ENCODE measurements around the gene GABRG3. TPM values are rescaled to one million over a fixed set of nuclear protein-coding genes. Genes with fewer than 3 reads are reported as not detected.

GABRG3 gene
- total RNA-seq, 1 donor from 2014 or later, result under 0.01 TPM

GRCh38 chr15:27057904-27058645, 87.1 kb downstream of the GABRG3 start:
- H3K9ac ChIP-seq (ENCODE audit: low read depth in 1 of 3, low read length in 3 of 3), result no peak overlapping the region
- no peak overlapping the region for H3K27ac ChIP-seq (ENCODE audit: low read depth, low read length)
- no peaks in the 10 kb centered on the region for H3K4me1 ChIP-seq (ENCODE audit: control insufficient read depth in 3 of 3, insufficient read depth in 3 of 3, low read length in 3 of 3)
- H3K27me3 ChIP-seq (ENCODE audit: control insufficient read depth in 3 of 3, insufficient read depth in 3 of 3, low read length in 3 of 3), result no peaks in the 10 kb centered on the region
- H3K4me3 ChIP-seq (ENCODE audit: low read length in 3 of 3), result no peak overlapping the region
- H3K9me3 ChIP-seq (ENCODE audit: control insufficient read depth in 3 of 3, low read length in 3 of 3), result no peaks in the 10 kb centered on the region
- H3K36me3 ChIP-seq (ENCODE audit: control insufficient read depth in 3 of 3, insufficient read depth in 3 of 3, low read length in 3 of 3), result no peaks in the 10 kb centered on the region

GRCh38 chr15:27058939-27059338, 88.0 kb downstream of the GABRG3 start:
- Histone ChIP-seq H3K9me3 (ENCODE audit: control insufficient read depth in 3 of 3, low read length in 3 of 3) (no peaks in the 10 kb centered on the region), H3K36me3 (ENCODE audit: control insufficient read depth in 3 of 3, insufficient read depth in 3 of 3, low read length in 3 of 3) (no peaks in the 10 kb centered on the region), H3K9ac (ENCODE audit: low read depth in 1 of 3, low read length in 3 of 3) (no peak overlapping the region), H3K4me1 (ENCODE audit: control insufficient read depth in 3 of 3, insufficient read depth in 3 of 3, low read length in 3 of 3) (no peaks in the 10 kb centered on the region), H3K27me3 (ENCODE audit: control insufficient read depth in 3 of 3, insufficient read depth in 3 of 3, low read length in 3 of 3) (no peaks in the 10 kb centered on the region), H3K4me3 (ENCODE audit: low read length in 3 of 3) (no peak overlapping the region), H3K27ac (ENCODE audit: low read depth, low read length) (no peak overlapping the region)

GRCh38 chr15:27059610-27060202, 88.7 kb downstream of the GABRG3 start:
- Histone ChIP-seq H3K4me1 (ENCODE audit: control insufficient read depth in 3 of 3, insufficient read depth in 3 of 3, low read length in 3 of 3) (no peaks in the 10 kb centered on the region), H3K4me3 (ENCODE audit: low read length in 3 of 3) (no peak overlapping the region), H3K9ac (ENCODE audit: low read depth in 1 of 3, low read length in 3 of 3) (no peak overlapping the region), H3K36me3 (ENCODE audit: control insufficient read depth in 3 of 3, insufficient read depth in 3 of 3, low read length in 3 of 3) (no peaks in the 10 kb centered on the region), H3K27me3 (ENCODE audit: control insufficient read depth in 3 of 3, insufficient read depth in 3 of 3, low read length in 3 of 3) (no peaks in the 10 kb centered on the region), H3K9me3 (ENCODE audit: control insufficient read depth in 3 of 3, low read length in 3 of 3) (no peaks in the 10 kb centered on the region), H3K27ac (ENCODE audit: low read depth, low read length) (no peak overlapping the region)

GRCh38 chr15:27061739-27062138, 90.8 kb downstream of the GABRG3 start:
- H3K9ac ChIP-seq (ENCODE audit: low read depth in 1 of 3, low read length in 3 of 3), result no peak overlapping the region
- no peak overlapping the region for H3K27ac ChIP-seq (ENCODE audit: low read depth, low read length)
- H3K4me3 ChIP-seq (ENCODE audit: low read length in 3 of 3), result no peak overlapping the region
- H3K9me3 ChIP-seq (ENCODE audit: control insufficient read depth in 3 of 3, low read length in 3 of 3), result no peaks in the 10 kb centered on the region
- H3K27me3 ChIP-seq (ENCODE audit: control insufficient read depth in 3 of 3, insufficient read depth in 3 of 3, low read length in 3 of 3), result no peaks in the 10 kb centered on the region
- no peaks in the 10 kb centered on the region for H3K4me1 ChIP-seq (ENCODE audit: control insufficient read depth in 3 of 3, insufficient read depth in 3 of 3, low read length in 3 of 3)
- no peaks in the 10 kb centered on the region for H3K36me3 ChIP-seq (ENCODE audit: control insufficient read depth in 3 of 3, insufficient read depth in 3 of 3, low read length in 3 of 3)

- Histone ChIP-seq H3K9ac (ENCODE audit: low read depth in 1 of 3, low read length in 3 of 3) (no peak overlapping the region), H3K4me3 (ENCODE audit: low read length in 3 of 3) (no peak overlapping the region), H3K27me3 (ENCODE audit: control insufficient read depth in 3 of 3, insufficient read depth in 3 of 3, low read length in 3 of 3) (no peaks in the 10 kb centered on the region), H3K36me3 (ENCODE audit: control insufficient read depth in 3 of 3, insufficient read depth in 3 of 3, low read length in 3 of 3) (no peaks in the 10 kb centered on the region), H3K4me1 (ENCODE audit: control insufficient read depth in 3 of 3, insufficient read depth in 3 of 3, low read length in 3 of 3) (no peaks in the 10 kb centered on the region), H3K9me3 (ENCODE audit: control insufficient read depth in 3 of 3, low read length in 3 of 3) (peaks cover 0 to 1% (median 0%) of the 10 kb centered on the region in 3 donors), H3K27ac (ENCODE audit: low read depth, low read length) (no peak overlapping the region)
These were observed 92.0 kb downstream of the GABRG3 start for GRCh38 chr15:27062951-27063350.

GRCh38 chr15:27064080-27064479, 93.1 kb downstream of the GABRG3 start:
- H3K9me3 ChIP-seq (ENCODE audit: control insufficient read depth in 3 of 3, low read length in 3 of 3), result peaks cover 2 to 11% (median 9%) of the 10 kb centered on the region in 3 donors
- no peaks in the 10 kb centered on the region for H3K36me3 ChIP-seq (ENCODE audit: control insufficient read depth in 3 of 3, insufficient read depth in 3 of 3, low read length in 3 of 3)
- H3K4me1 ChIP-seq (ENCODE audit: control insufficient read depth in 3 of 3, insufficient read depth in 3 of 3, low read length in 3 of 3), result no peaks in the 10 kb centered on the region
- H3K27ac ChIP-seq (ENCODE audit: low read depth, low read length), result no peak overlapping the region
- no peak overlapping the region for H3K4me3 ChIP-seq (ENCODE audit: low read length in 3 of 3)
- H3K27me3 ChIP-seq (ENCODE audit: control insufficient read depth in 3 of 3, insufficient read depth in 3 of 3, low read length in 3 of 3), result no peaks in the 10 kb centered on the region
- H3K9ac ChIP-seq (ENCODE audit: low read depth in 1 of 3, low read length in 3 of 3), result no peak overlapping the region

- Histone ChIP-seq H3K27ac (ENCODE audit: low read depth, low read length) (no peak overlapping the region), H3K36me3 (ENCODE audit: control insufficient read depth in 3 of 3, insufficient read depth in 3 of 3, low read length in 3 of 3) (no peaks in the 10 kb centered on the region), H3K27me3 (ENCODE audit: control insufficient read depth in 3 of 3, insufficient read depth in 3 of 3, low read length in 3 of 3) (no peaks in the 10 kb centered on the region), H3K4me3 (ENCODE audit: low read length in 3 of 3) (no peak overlapping the region), H3K4me1 (ENCODE audit: control insufficient read depth in 3 of 3, insufficient read depth in 3 of 3, low read length in 3 of 3) (no peaks in the 10 kb centered on the region), H3K9ac (ENCODE audit: low read depth in 1 of 3, low read length in 3 of 3) (no peak overlapping the region), H3K9me3 (ENCODE audit: control insufficient read depth in 3 of 3, low read length in 3 of 3) (peaks cover 2 to 11% (median 9%) of the 10 kb centered on the region in 3 donors)
These were observed 94.2 kb downstream of the GABRG3 start for GRCh38 chr15:27065151-27065550.

GRCh38 chr15:27065785-27066184, 94.8 kb downstream of the GABRG3 start:
- H3K4me1 ChIP-seq (ENCODE audit: control insufficient read depth in 3 of 3, insufficient read depth in 3 of 3, low read length in 3 of 3), result no peaks in the 10 kb centered on the region
- H3K27me3 ChIP-seq (ENCODE audit: control insufficient read depth in 3 of 3, insufficient read depth in 3 of 3, low read length in 3 of 3), result no peaks in the 10 kb centered on the region
- no peak overlapping the region for H3K9ac ChIP-seq (ENCODE audit: low read depth in 1 of 3, low read length in 3 of 3)
- H3K9me3 ChIP-seq (ENCODE audit: control insufficient read depth in 3 of 3, low read length in 3 of 3), result peaks cover 2 to 11% (median 9%) of the 10 kb centered on the region in 3 donors
- no peak overlapping the region for H3K27ac ChIP-seq (ENCODE audit: low read depth, low read length)
- no peaks in the 10 kb centered on the region for H3K36me3 ChIP-seq (ENCODE audit: control insufficient read depth in 3 of 3, insufficient read depth in 3 of 3, low read length in 3 of 3)
- no peak overlapping the region for H3K4me3 ChIP-seq (ENCODE audit: low read length in 3 of 3)

GRCh38 chr15:27066446-27066845, 95.5 kb downstream of the GABRG3 start:
- H3K4me1 ChIP-seq (ENCODE audit: control insufficient read depth in 3 of 3, insufficient read depth in 3 of 3, low read length in 3 of 3), result no peaks in the 10 kb centered on the region
- H3K27ac ChIP-seq (ENCODE audit: low read depth, low read length), result no peak overlapping the region
- peaks cover 5 to 11% (median 9%) of the 10 kb centered on the region in 3 donors for H3K9me3 ChIP-seq (ENCODE audit: control insufficient read depth in 3 of 3, low read length in 3 of 3)
- no peaks in the 10 kb centered on the region for H3K36me3 ChIP-seq (ENCODE audit: control insufficient read depth in 3 of 3, insufficient read depth in 3 of 3, low read length in 3 of 3)
- no peaks in the 10 kb centered on the region for H3K27me3 ChIP-seq (ENCODE audit: control insufficient read depth in 3 of 3, insufficient read depth in 3 of 3, low read length in 3 of 3)
- H3K4me3 ChIP-seq (ENCODE audit: low read length in 3 of 3), result no peak overlapping the region
- H3K9ac ChIP-seq (ENCODE audit: low read depth in 1 of 3, low read length in 3 of 3), result no peak overlapping the region

GRCh38 chr15:27067175-27067574, 96.2 kb downstream of the GABRG3 start:
- Histone ChIP-seq H3K4me3 (ENCODE audit: low read length in 3 of 3) (no peak overlapping the region), H3K27me3 (ENCODE audit: control insufficient read depth in 3 of 3, insufficient read depth in 3 of 3, low read length in 3 of 3) (no peaks in the 10 kb centered on the region), H3K4me1 (ENCODE audit: control insufficient read depth in 3 of 3, insufficient read depth in 3 of 3, low read length in 3 of 3) (no peaks in the 10 kb centered on the region), H3K27ac (ENCODE audit: low read depth, low read length) (no peak overlapping the region), H3K36me3 (ENCODE audit: control insufficient read depth in 3 of 3, insufficient read depth in 3 of 3, low read length in 3 of 3) (no peaks in the 10 kb centered on the region), H3K9me3 (ENCODE audit: control insufficient read depth in 3 of 3, low read length in 3 of 3) (peaks cover 5 to 11% (median 9%) of the 10 kb centered on the region in 3 donors), H3K9ac (ENCODE audit: low read depth in 1 of 3, low read length in 3 of 3) (no peak overlapping the region)

Measured in skeletal muscle tissue (tissue), 4 donors.